ENCODE results near the gene RAPGEF3.

RAPGEF3 gene

GRCh38 chr12:47725091-47725772 lies 33.4 kb downstream of the RAPGEF3 start, which contains the start of gene ENDOU:
TSS of gene ENDOU (minus strand) at chr12:47725490. CDS start at chr12:47725413, 77 bp downstream.
- Histone ChIP-seq H3K4me2 (peak within 1 kb of the TSS; percentile 53 to 84 (median 69)), H3K9me3 (replicated peaks in 1 of 11) (no peaks in the 10 kb centered on the region), H3K27me3 (peaks cover 0 to 4% (median 0%) of the 10 kb centered on the region in 11 experiments; a peak in 3 of 22 replicates), H3K27ac (peak within 1 kb of the TSS in 1 of 11 experiments; percentile 23; a peak in 3 of 22 replicates), H3K9ac (peak within 1 kb of the TSS in 1 of 11 experiments; percentile 1; a peak in 1 of 22 replicates), H3K36me3 (peaks cover 0 to 4% (median 0%) of the 10 kb centered on the region in 11 experiments; a peak in 1 of 22 replicates), H3K4me1 (peaks cover 29 to 63% (median 49%) of the 10 kb centered on the region in 10 experiments), H4K20me1 (no peaks in the 10 kb centered on the region; a peak in 1 of 22 replicates), H3K4me3 (no peak within 1 kb of the TSS)
- no peak for TF ChIP-seq Cebpa-rat (IDR thresholded peaks at IDR 0.05)

GRCh38 chr12:47722941-47723631 lies 35.6 kb downstream of the RAPGEF3 start:
- H3K9ac ChIP-seq, result no peak overlapping the region
- H3K4me1 ChIP-seq, result peaks cover 31 to 57% (median 51%) of the 10 kb centered on the region in 10 experiments
- H3K4me3 ChIP-seq, result no peak overlapping the region
- H4K20me1 ChIP-seq, result no peaks in the 10 kb centered on the region; a peak in 1 of 22 replicates
- H3K4me2 ChIP-seq, result peak overlapping the region in 8 of 11 experiments; percentile 56 to 85 (median 68); a peak in 13 of 22 replicates
- H3K36me3 ChIP-seq, result peaks cover 0 to 6% (median 0%) of the 10 kb centered on the region in 11 experiments; a peak in 1 of 22 replicates
- TF ChIP-seq Cebpa-rat (IDR thresholded peaks at IDR 0.05), result no peak
- H3K27me3 ChIP-seq, result peaks cover 0 to 4% (median 0%) of the 10 kb centered on the region in 11 experiments; a peak in 3 of 22 replicates
- no peak overlapping the region for H3K27ac ChIP-seq
- H3K9me3 ChIP-seq (replicated peaks in 1 of 11), result no peaks in the 10 kb centered on the region

- Histone ChIP-seq H3K27me3 (peaks cover 0 to 4% (median 0%) of the 10 kb centered on the region in 11 experiments; a peak in 3 of 22 replicates), H3K4me1 (peaks cover 39 to 64% (median 59%) of the 10 kb centered on the region in 10 experiments), H3K9me3 (replicated peaks in 1 of 11) (no peaks in the 10 kb centered on the region), H3K36me3 (peaks cover 0 to 6% (median 0%) of the 10 kb centered on the region in 11 experiments; a peak in 1 of 22 replicates), H3K4me2 (peak overlapping the region; percentile 56 to 85 (median 64); a peak in 19 of 22 replicates), H4K20me1 (no peaks in the 10 kb centered on the region; a peak in 1 of 22 replicates), H3K4me3 (no peak overlapping the region), H3K27ac (no peak overlapping the region), H3K9ac (no peak overlapping the region)
- no peak for TF ChIP-seq Cebpa-rat (IDR thresholded peaks at IDR 0.05)
Observed at GRCh38 chr12:47722136-47722834, 36.4 kb downstream of the RAPGEF3 start.

- H3K4me2 ChIP-seq, result peak overlapping the region; percentile 56 to 85 (median 64)
- no peaks in the 10 kb centered on the region; a peak in 1 of 22 replicates for H4K20me1 ChIP-seq
- peaks cover 38 to 64% (median 59%) of the 10 kb centered on the region in 10 experiments for H3K4me1 ChIP-seq
- H3K4me3 ChIP-seq, result no peak overlapping the region
- peaks cover 0 to 4% (median 0%) of the 10 kb centered on the region in 11 experiments; a peak in 3 of 22 replicates for H3K27me3 ChIP-seq
- H3K9me3 ChIP-seq (replicated peaks in 1 of 11), result no peaks in the 10 kb centered on the region
- TF ChIP-seq Cebpa-rat (IDR thresholded peaks at IDR 0.05), result 0 out of 22 replicates have a peak, but pooled peaks of 1 of the 11 experiments have one; percentile 29
- H3K36me3 ChIP-seq, result peaks cover 0 to 6% (median 0%) of the 10 kb centered on the region in 11 experiments; a peak in 1 of 22 replicates
- H3K9ac ChIP-seq, result 0 out of 22 replicates have a peak overlapping the region, but pooled peaks of 1 of the 11 experiments have one; percentile 12
- no peak overlapping the region for H3K27ac ChIP-seq
Observed at GRCh38 chr12:47721431-47721973, 37.2 kb downstream of the RAPGEF3 start.

- no peak for TF ChIP-seq Cebpa-rat (IDR thresholded peaks at IDR 0.05)
- Histone ChIP-seq H4K20me1 (no peaks in the 10 kb centered on the region; a peak in 1 of 22 replicates), H3K9me3 (replicated peaks in 1 of 11) (no peaks in the 10 kb centered on the region), H3K36me3 (peaks cover 0 to 6% (median 0%) of the 10 kb centered on the region in 11 experiments; a peak in 1 of 22 replicates), H3K4me3 (no peak overlapping the region), H3K4me2 (no peak overlapping the region; a peak in 2 of 22 replicates), H3K4me1 (peaks cover 51 to 68% (median 57%) of the 10 kb centered on the region in 10 experiments), H3K9ac (peak overlapping the region in 1 of 11 experiments; percentile 79; a peak in 1 of 22 replicates), H3K27ac (peak overlapping the region in 1 of 11 experiments; percentile 86; a peak in 1 of 22 replicates), H3K27me3 (peaks cover 0 to 4% (median 0%) of the 10 kb centered on the region in 11 experiments; a peak in 3 of 22 replicates)
Observed at GRCh38 chr12:47718531-47718930, 40.1 kb downstream of the RAPGEF3 start.

- H3K9me3 ChIP-seq (replicated peaks in 1 of 11), result no peaks in the 10 kb centered on the region
- peaks cover 50 to 66% (median 56%) of the 10 kb centered on the region in 10 experiments for H3K4me1 ChIP-seq
- no peaks in the 10 kb centered on the region; a peak in 1 of 22 replicates for H4K20me1 ChIP-seq
- peak overlapping the region; percentile 40 to 79 (median 60); a peak in 21 of 22 replicates for H3K9ac ChIP-seq
- no peak for TF ChIP-seq Cebpa-rat (IDR thresholded peaks at IDR 0.05)
- H3K36me3 ChIP-seq, result 0 out of 22 replicates have a peak, but pooled peaks cover 0 to 2% (median 0%) of the 10 kb centered on the region in 11 experiments
- H3K27me3 ChIP-seq, result no peaks in the 10 kb centered on the region
- H3K27ac ChIP-seq, result peak overlapping the region; percentile 23 to 88 (median 70)
- no peak overlapping the region for H3K4me3 ChIP-seq
- H3K4me2 ChIP-seq, result peak overlapping the region; percentile 62 to 87 (median 79)
Observed at GRCh38 chr12:47717443-47718193, 41.1 kb downstream of the RAPGEF3 start.

- Histone ChIP-seq H3K4me3 (no peak overlapping the region), H3K27me3 (no peaks in the 10 kb centered on the region), H3K9ac (peak overlapping the region in 10 of 11 experiments; percentile 40 to 79 (median 64); a peak in 18 of 22 replicates), H3K4me1 (peaks cover 44 to 62% (median 51%) of the 10 kb centered on the region in 10 experiments), H3K27ac (peak overlapping the region in 10 of 11 experiments; percentile 52 to 88 (median 74); a peak in 9 of 22 replicates), H3K9me3 (replicated peaks in 1 of 11) (no peaks in the 10 kb centered on the region), H4K20me1 (no peaks in the 10 kb centered on the region; a peak in 1 of 22 replicates), H3K4me2 (peak overlapping the region; percentile 62 to 87 (median 79)), H3K36me3 (0 out of 22 replicates have a peak, but pooled peaks cover 0 to 2% (median 0%) of the 10 kb centered on the region in 11 experiments)
- no peak for TF ChIP-seq Cebpa-rat (IDR thresholded peaks at IDR 0.05)
Observed at GRCh38 chr12:47717046-47717442, 41.6 kb downstream of the RAPGEF3 start.
